Measurements from ENCODE around the gene DNAH2. TPM values are rescaled to one million over a fixed set of nuclear protein-coding genes. Genes with fewer than 3 reads are reported as not detected.

DNAH2 gene
- total and polyA plus RNA-seq, 2 of the 13 experiments (the other 11 are each of a cell fraction or from before 2014, with no cell fraction given): not detected

GRCh38 chr17:7823581-7824001 is 106.0 kb downstream of the DNAH2 start:
- intact Hi-C loops (cut with micrococcal nuclease; ENCODE audit: unreplicated experiment): loop anchor here (1.0 to 5.0 kb wide), 2 partner anchors 31 to 81 kb away; no protein-coding TSS in a partner anchor
- H3K79me2 ChIP-seq (ENCODE audit: insufficient read depth, low read length): no peaks in the 10 kb centered on the region
- no peaks in the 10 kb centered on the region for H3K4me1 ChIP-seq (ENCODE audit: insufficient read depth, low read length)
- WGBS (ENCODE audit: low lambda C conversion rate): 59% methylated on average over 20 of the region's 20 CpGs
- H3K9ac ChIP-seq (ENCODE audit: insufficient read depth, low read depth, low read length): no peak overlapping the region
- no peak overlapping the region for H3K4me3 ChIP-seq (replicated peaks in 1 of 3; ENCODE audit: insufficient read depth in 1 of 3, low read depth in 2 of 3, low read length in 3 of 3)
- H2AFZ ChIP-seq (ENCODE audit: low read length): no peak overlapping the region
- in situ Hi-C loops (cut with HindIII; ENCODE audit: extremely low pct_ligation_motif_present, low pct_unique_long_range_greater_than_20kb): loop anchor here (5.0 kb wide), 1 partner anchor 74 kb away; no protein-coding TSS in a partner anchor
- no peaks in the 10 kb centered on the region for H4K20me1 ChIP-seq (ENCODE audit: insufficient read depth, low read length)
- H3K4me2 ChIP-seq (ENCODE audit: low read depth, low read length): no peak overlapping the region
- DNase-seq (ENCODE audit: low spot score) (no peak), FAIRE-seq (no peak), ATAC-seq (no peak)
- peaks cover 0 to 36% of the 10 kb centered on the region in 2 experiments; a peak in 3 of 5 replicates for H3K27me3 ChIP-seq (ENCODE audit: control insufficient read depth in 1 of 2, insufficient read depth in 2 of 2, low read length in 2 of 2)
- ChIA-PET POLR2A (no interaction called here), CTCF (ENCODE audit: low intra/inter-chr PET ratio, low total read pairs) (interaction anchor here (1.0 to 2.0 kb wide), 5 partner anchors 28 to 166 kb away, joined by 4 to 28 read pairs (median 9); partner anchors contain the start of genes CYB5D1 and NAA38)
- H3K9me3 ChIP-seq (ENCODE audit: low read length): no peaks in the 10 kb centered on the region
- no TSS peak for BruUV-seq (replicated peaks)
- no peaks in the 10 kb centered on the region for H3K36me3 ChIP-seq (replicated peaks in 1 of 2; ENCODE audit: control insufficient read depth in 1 of 2, insufficient read depth in 2 of 2, low read length in 2 of 2)
- H3K27ac ChIP-seq (ENCODE audit: extremely low read length, insufficient read depth, low read length): no peak overlapping the region
- TF ChIP-seq GABPB1 (CRISPR knock-in tag; IDR thresholded peaks at IDR 0.05) (no peak), ZNF530 (CRISPR knock-in tag; IDR thresholded peaks at IDR 0.05; ENCODE audit: low read depth) (no peak), ZNF687 (CRISPR knock-in tag; IDR thresholded peaks at IDR 0.05) (0 out of 2 replicates have a peak, but pooled peaks have one; percentile 7), TBX2 (CRISPR knock-in tag; IDR thresholded peaks at IDR 0.05; ENCODE audit: borderline replicate concordance) (no peak), ARHGAP35 (CRISPR knock-in tag; IDR thresholded peaks at IDR 0.05; ENCODE audit: borderline replicate concordance) (no peak), ZNF232 (CRISPR knock-in tag; IDR thresholded peaks at IDR 0.05; ENCODE audit: borderline replicate concordance) (no peak), GRHL1 (CRISPR knock-in tag; conservative IDR thresholded peaks at IDR 0.05) (no peak), ATF7-NPFF (CRISPR knock-in tag; IDR thresholded peaks at IDR 0.05; ENCODE audit: low read depth) (no peak), SMAD9 (CRISPR knock-in tag; IDR thresholded peaks at IDR 0.05) (no peak)
